ENCODE measurements around the gene KRT78.

The KRT78 gene

DNA sequence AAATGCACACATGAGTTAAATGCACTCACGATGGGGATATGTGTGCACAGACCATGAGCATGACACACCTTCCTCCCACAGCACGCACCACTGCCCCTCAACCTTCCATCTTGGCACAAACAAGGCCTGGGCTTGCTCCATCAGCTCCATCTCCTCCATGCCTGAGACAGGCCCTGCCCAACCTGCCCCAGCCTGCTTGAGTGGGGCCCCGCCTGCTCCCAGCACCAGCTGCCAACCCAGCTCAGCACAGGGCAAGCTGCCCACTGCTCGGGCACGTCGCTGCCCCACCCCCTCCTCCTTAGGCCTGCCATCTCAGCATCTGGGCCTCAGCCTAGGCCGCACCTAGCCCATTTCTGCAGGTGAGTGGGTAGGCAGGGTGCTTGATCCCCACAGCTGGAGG lies 27.6 kb upstream of the KRT78 start:
- TF ChIP-seq, protein P1, sequence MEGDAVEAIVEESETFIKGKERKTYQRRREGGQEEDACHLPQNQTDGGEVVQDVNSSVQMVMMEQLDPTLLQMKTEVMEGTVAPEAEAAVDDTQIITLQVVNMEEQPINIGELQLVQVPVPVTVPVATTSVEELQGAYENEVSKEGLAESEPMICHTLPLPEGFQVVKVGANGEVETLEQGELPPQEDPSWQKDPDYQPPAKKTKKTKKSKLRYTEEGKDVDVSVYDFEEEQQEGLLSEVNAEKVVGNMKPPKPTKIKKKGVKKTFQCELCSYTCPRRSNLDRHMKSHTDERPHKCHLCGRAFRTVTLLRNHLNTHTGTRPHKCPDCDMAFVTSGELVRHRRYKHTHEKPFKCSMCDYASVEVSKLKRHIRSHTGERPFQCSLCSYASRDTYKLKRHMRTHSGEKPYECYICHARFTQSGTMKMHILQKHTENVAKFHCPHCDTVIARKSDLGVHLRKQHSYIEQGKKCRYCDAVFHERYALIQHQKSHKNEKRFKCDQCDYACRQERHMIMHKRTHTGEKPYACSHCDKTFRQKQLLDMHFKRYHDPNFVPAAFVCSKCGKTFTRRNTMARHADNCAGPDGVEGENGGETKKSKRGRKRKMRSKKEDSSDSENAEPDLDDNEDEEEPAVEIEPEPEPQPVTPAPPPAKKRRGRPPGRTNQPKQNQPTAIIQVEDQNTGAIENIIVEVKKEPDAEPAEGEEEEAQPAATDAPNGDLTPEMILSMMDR (IDR thresholded peaks at IDR 0.05; ENCODE audit: insufficient read depth, low read depth, low read length, missing control alignments): no peak
- DNase-seq (ENCODE audit: low read depth): no peak
- H3K4me3 ChIP-seq (ENCODE audit: low read depth, low read length): no peak overlapping the region

DNA sequence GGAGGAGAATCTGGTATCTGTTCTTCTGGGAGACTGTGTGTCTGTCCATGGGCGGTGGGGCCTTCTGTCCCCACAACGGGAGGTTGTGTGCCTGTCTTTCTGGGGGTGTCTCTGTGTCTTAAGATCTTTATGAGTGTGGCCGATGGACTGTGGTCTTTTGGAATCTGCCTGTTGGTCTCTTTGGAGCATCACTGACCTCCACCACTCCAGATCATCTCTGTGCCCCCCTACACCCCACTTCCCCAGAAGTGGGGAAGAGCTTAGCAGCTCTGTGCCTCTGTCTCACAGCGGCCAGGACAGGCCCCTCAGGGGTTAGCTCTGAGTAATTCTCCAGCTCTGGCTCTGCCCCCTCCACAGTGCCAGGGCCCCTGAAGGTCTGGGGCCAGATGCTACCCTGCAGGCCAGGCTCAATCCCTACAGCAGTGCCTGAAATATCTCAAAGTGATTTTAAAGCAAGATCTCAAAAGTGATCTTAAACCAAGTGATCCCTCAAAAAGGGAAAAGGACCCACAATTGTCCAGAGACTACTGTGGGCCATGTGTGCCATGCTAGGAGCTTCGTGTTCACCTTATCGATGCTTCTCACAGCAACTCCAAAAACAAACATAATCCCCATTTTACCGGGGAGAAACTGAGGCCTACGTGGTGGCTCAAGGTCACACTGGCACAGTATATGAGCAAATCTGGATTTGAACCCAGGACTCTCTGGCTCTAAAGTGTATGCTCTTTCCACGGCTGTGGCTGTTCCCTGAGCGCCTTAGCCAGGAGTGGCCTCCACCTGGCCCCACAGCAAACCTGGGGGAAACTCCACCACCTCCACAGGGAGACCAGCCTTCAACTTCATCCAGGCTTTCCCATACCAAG lies 26.0 kb upstream of the KRT78 start:
- no peak for DNase-seq (ENCODE audit: low read depth)
- TF ChIP-seq, protein P1 (IDR thresholded peaks at IDR 0.05; ENCODE audit: insufficient read depth, low read depth, low read length, missing control alignments): no peak
- H3K4me3 ChIP-seq (ENCODE audit: low read depth, low read length): no peak overlapping the region

DNA sequence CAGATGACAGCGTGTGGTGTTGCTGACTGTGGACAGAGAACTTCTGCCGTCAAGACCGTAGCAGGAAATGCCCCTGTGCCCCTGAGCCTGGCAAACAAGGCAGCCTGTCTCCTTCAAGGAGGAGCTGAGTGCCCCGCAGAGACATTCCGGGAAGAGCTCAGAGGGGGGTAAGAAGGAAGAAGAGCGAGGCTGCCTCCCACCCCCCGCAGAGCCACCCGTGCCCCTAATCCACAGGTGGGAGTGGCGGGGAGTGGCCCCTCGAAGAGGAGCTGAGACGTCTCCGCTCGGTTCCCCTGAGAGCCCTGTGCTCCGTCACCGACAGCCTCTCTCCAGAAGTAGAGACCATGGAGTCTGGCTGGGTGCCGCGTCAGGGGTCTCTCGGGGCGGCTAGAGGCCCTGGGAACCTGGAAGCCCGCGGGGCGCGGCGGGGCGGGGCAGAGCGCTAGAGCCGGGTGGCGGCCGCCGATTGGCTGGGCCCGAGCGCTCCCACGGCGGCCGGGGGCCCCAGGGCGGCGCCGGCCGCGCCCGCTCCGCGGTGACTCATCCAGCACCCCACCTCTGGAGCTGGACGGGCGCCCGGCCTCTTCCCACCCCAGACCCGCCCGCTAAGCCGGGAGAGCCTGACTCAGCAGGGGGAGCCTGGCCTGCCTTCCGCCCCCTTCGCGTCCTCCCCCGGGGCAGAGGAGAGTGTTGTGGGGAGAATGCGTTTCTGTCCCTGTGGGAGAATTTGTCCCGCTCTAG lies 25.2 kb upstream of the KRT78 start:
- TF ChIP-seq, protein P1 (IDR thresholded peaks at IDR 0.05; ENCODE audit: insufficient read depth, low read depth, low read length, missing control alignments): no peak
- no peak overlapping the region for H3K4me3 ChIP-seq (ENCODE audit: low read depth, low read length)
- DNase-seq (ENCODE audit: low read depth): no peak

DNA sequence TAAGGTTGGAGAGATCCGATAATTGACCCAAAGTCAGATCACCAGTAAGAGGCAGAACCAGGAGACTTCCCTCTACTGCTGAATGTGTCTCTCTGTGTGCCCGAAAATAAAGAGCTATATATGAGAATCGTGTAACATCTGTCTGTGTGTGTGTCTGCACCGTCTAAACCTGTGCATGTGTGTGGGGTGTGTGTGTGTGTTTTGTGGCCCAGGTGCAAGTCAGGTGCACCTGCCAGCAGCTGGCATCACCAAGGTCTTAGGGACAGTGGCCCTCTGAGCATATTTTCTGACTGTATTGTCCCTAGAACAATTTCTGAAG lies 24.7 kb upstream of the KRT78 start:
- TF ChIP-seq, protein P1 (IDR thresholded peaks at IDR 0.05; ENCODE audit: insufficient read depth, low read depth, low read length, missing control alignments): no peak
- no peak overlapping the region for H3K4me3 ChIP-seq (ENCODE audit: low read depth, low read length)
- DNase-seq (ENCODE audit: low read depth): no peak

DNA sequence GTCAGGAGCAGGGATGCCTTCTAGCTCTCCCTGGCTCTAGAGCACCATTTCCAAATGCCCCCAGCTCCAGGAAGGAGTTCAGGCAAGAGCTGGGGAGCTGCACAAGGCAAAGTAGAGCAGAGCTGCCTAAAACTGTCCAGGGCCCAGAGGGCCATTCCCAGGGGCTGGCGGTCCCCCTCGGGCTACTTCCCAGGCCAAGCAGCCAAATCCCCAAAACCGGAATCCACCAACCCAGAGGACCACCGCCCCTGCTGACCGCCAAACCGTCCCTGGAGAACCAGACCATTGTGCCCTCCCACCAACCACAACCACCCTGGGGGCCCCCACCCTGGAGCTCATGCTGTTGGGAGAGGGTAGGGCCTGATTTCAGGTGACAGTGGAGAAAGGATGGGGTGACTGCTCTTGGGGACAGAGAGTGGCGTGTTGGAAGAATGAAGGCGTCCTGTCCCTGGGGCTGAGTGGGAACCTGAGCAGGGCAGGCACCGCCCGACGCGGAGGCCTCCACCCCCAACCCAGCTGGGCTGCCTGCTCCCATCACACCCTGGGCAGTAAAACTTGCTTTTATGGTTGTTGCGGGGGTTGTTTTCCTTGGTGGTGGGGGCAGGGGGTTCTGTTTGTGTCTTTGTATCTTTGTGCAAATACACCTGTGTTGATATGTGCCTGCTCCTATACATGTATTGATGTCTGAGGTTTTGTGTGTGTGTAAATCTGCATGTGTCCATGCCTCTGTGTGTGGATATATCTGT lies 24.0 kb upstream of the KRT78 start:
- no peak overlapping the region for H3K4me3 ChIP-seq (ENCODE audit: low read depth, low read length)
- DNase-seq (ENCODE audit: low read depth): no peak

DNA sequence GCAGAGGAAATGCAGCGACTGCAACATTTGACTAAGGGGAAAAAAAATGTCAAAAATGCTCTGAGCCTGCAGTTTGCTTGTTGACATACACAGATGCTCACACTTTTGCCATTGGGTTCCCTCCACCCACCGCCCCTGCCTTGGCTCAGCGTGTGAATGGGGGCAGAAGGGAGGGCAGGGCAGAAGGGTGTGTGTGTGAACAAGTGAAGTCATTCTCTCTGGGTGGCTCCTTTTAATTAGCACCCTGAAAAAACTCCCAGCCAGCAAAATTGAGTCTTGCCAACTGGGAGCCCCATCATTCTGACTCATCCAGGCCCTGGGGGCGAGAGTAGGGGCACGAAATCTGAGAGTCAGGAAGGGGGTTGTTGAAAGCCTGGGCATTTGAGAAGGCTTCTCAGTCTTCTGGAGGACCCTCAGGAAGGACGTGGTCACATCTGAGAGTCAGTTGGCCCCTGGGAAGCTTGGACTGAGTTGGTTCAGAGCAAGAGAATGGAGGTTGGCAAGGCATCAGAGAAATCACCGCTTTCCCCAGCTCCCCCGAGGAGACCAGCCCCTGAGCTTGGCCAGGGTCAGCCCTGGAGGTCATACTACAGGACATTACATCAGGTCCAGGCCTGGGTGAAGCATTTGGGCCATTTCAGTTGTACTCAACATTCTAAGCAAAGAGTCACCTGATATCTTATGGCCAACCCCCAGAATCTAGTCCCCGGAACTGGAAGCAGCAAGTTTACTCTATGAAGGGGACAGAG lies 22.7 kb upstream of the KRT78 start:
- H3K4me3 ChIP-seq (ENCODE audit: low read depth, low read length): no peak overlapping the region
- TF ChIP-seq, protein P1 (IDR thresholded peaks at IDR 0.05; ENCODE audit: insufficient read depth, low read depth, low read length, missing control alignments): no peak
- DNase-seq (ENCODE audit: low read depth): no peak

More for the DNA sequence above, 24.0 kb upstream of the KRT78 start:
- TF ChIP-seq, protein P1 (IDR thresholded peaks at IDR 0.05; ENCODE audit: insufficient read depth, low read depth, low read length, missing control alignments): no peak

Data from GM12865 (cell line).